OCI-LY7 (cell line): ENCODE data around the gene ATXN1.

Experiments used
- CTCF ChIP-seq: fragments of 200-600 bp; sonication (generic); conservative IDR thresholded peaks from 2 replicates; pipeline ENCODE4 v1.5.1; 2014; ENCODE audit warnings: mild to moderate bottlenecking, antibody characterized with exemption, low read length, moderate library complexity, mixed read lengths
- EZH2phosphoT487 ChIP-seq: fragments of 200-600 bp; sonication (generic); IDR thresholded peaks from 2 replicates; pipeline ENCODE4 v1.6.1; 2018; ENCODE audit warnings: low read depth, borderline replicate concordance, mild to moderate bottlenecking, mixed run types, antibody characterized with exemption, low read length, moderate library complexity, mixed read lengths

- TF ChIP-seq CTCF (no peak), EZH2phosphoT487 (no peak)
Observed at GRCh38 chr6:16278750-16279149, 482.5 kb downstream of the ATXN1 start.
